Kidney capillary endothelial cell (primary cell): ENCODE data around the gene PP2D1.
"Not testable (repeated sequence)": the region's sequence is repeated elsewhere in the genome, so short reads cannot be mapped to it uniquely, and the experiment has no call there.

Source experiments
- DNase-seq: peaks from one replicate; pipeline ENCODE4 v3.0.0-alpha.2; 2018; ENCODE audit warnings: low spot score

Gene PP2D1

GRCh38 chr3:20039765-20040547 is 27.9 kb upstream of the PP2D1 start, which contains the start of gene KAT2B:
TSS of gene KAT2B (plus strand) at chr3:20040446. CDS start at chr3:20040478, 32 bp downstream.
- DNase-seq, result peak; percentile 52

GRCh38 chr3:20039466-20039764 is 27.4 kb upstream of the PP2D1 start:
- DNase-seq, result no peak

GRCh38 chr3:20038699-20039465 is 26.8 kb upstream of the PP2D1 start:
- DNase-seq, result no peak

- no peak for DNase-seq
Observed at GRCh38 chr3:20037255-20037996, 25.4 kb upstream of the PP2D1 start.

GRCh38 chr3:20035019-20035418 is 23.0 kb upstream of the PP2D1 start:
- DNase-seq, result no peak

- DNase-seq, result not testable (repeated sequence)
Observed at GRCh38 chr3:20031939-20032338, 19.9 kb upstream of the PP2D1 start.

- no peak for DNase-seq
Observed at GRCh38 chr3:20028905-20029331, 16.9 kb upstream of the PP2D1 start.

GRCh38 chr3:20027136-20027535 is 15.1 kb upstream of the PP2D1 start:
- DNase-seq, result no peak

- DNase-seq, result no peak
Observed at GRCh38 chr3:20023623-20024405, 11.8 kb upstream of the PP2D1 start.

- no peak for DNase-seq
Observed at GRCh38 chr3:20022954-20023622, 11.0 kb upstream of the PP2D1 start.

- not testable (repeated sequence) for DNase-seq
Observed at GRCh38 chr3:20016076-20016475, 4.0 kb upstream of the PP2D1 start.

- no peak for DNase-seq
Observed at GRCh38 chr3:20015525-20015924, 3.5 kb upstream of the PP2D1 start.

GRCh38 chr3:20013396-20013795 is 1.3 kb upstream of the PP2D1 start:
- no peak for DNase-seq

- DNase-seq, result no peak
Observed at GRCh38 chr3:20008646-20009045, 3.4 kb downstream of the PP2D1 start.

GRCh38 chr3:20007960-20008359 is 4.1 kb downstream of the PP2D1 start:
- DNase-seq, result no peak

- no peak for DNase-seq
Observed at GRCh38 chr3:20001932-20002331, 10.1 kb downstream of the PP2D1 start.

- no peak for DNase-seq
Observed at GRCh38 chr3:19997502-19997901, 14.6 kb downstream of the PP2D1 start.

- DNase-seq, result no peak
Observed at GRCh38 chr3:19994796-19995195, 17.3 kb downstream of the PP2D1 start.

GRCh38 chr3:19988904-19989303 is 23.2 kb downstream of the PP2D1 start:
- not testable (repeated sequence) for DNase-seq

GRCh38 chr3:19972054-19972453 is 40.0 kb downstream of the PP2D1 start:
- no peak for DNase-seq

GRCh38 chr3:19970327-19970726 is 41.7 kb downstream of the PP2D1 start:
- no peak for DNase-seq
